Neural progenitor cell (in vitro differentiated cells): Measurements from ENCODE around the gene SETD3. TPM values are rescaled to one million over a fixed set of nuclear protein-coding genes. Genes with fewer than 3 reads are reported as not detected.

Experiments
- DNase-seq: peaks from one replicate; pipeline ENCODE4 v3.0.0-alpha.2; 2016; ENCODE audit warnings: low spot score
- H2AFZ ChIP-seq: fragments of 200-600 bp; sonication (generic); replicated peaks from 2 replicates; pipeline ENCODE4 v1.6.1; 2016; ENCODE audit warnings: antibody characterized with exemption
- H3F3A ChIP-seq: fragments of 200-600 bp; sonication (generic); 2 replicates; pipeline ENCODE4 v1.6.1; 2016; ENCODE audit warnings: antibody characterized with exemption, low read depth
- H3K27ac ChIP-seq: fragments of 200-600 bp; sonication (generic); 2 replicates; pipeline ENCODE4 v1.5.1; 2016; ENCODE audit warnings: mild to moderate bottlenecking
- H3K27me3 ChIP-seq: fragments of 200-600 bp; sonication (generic); 2 replicates; pipeline ENCODE4 v1.6.1; 2016; ENCODE audit warnings: mild to moderate bottlenecking, moderate library complexity
- H3K36me3 ChIP-seq: fragments of 200-600 bp; sonication (generic); 2 replicates; pipeline ENCODE4 v1.5.1; 2016
- H3K4me1 ChIP-seq: fragments of 200-600 bp; sonication (generic); 2 replicates; pipeline ENCODE4 v1.6.1; 2016; ENCODE audit warnings: mixed run types
- H3K4me2 ChIP-seq: fragments of 200-600 bp; sonication (generic); 2 replicates; pipeline ENCODE4 v1.6.1; 2016
- H3K4me3 ChIP-seq: fragments of 200-600 bp; sonication (generic); 2 replicates; pipeline ENCODE4 v1.5.1; 2016
- H3K79me2 ChIP-seq: fragments of 200-600 bp; sonication (generic); 2 replicates; pipeline ENCODE4 v1.6.1; 2016; ENCODE audit warnings: low read depth
- H3K9ac ChIP-seq: fragments of 200-600 bp; sonication (generic); 2 replicates; pipeline ENCODE4 v1.6.1; 2016
- H3K9me3 ChIP-seq: fragments of 200-600 bp; sonication (generic); 2 replicates; pipeline ENCODE4 v1.5.1; 2016; ENCODE audit warnings: low read depth
- H4K20me1 ChIP-seq: fragments of 200-600 bp; sonication (generic); 2 replicates; pipeline ENCODE4 v1.6.1; 2016; ENCODE audit warnings: low read depth
- H3K27ac Mint-ChIP-seq: 3 replicates; pipeline ENCODE4 v1.8.0; 2021; ENCODE audit warnings: mixed read lengths
- H3K27me3 Mint-ChIP-seq: 2 replicates; pipeline ENCODE4 v1.8.0; 2022; ENCODE audit warnings: low read depth, mild to moderate bottlenecking, inconsistent platforms, moderate library complexity, mixed read lengths; ENCODE audit not compliant: insufficient read depth
- H3K36me3 Mint-ChIP-seq: 3 replicates; pipeline ENCODE4 v1.8.0; 2021; ENCODE audit warnings: mixed read lengths
- H3K4me1 Mint-ChIP-seq: 3 replicates; pipeline ENCODE4 v1.8.0; 2021; ENCODE audit warnings: mixed read lengths
- H3K4me3 Mint-ChIP-seq: 3 replicates; pipeline ENCODE4 v1.8.0; 2021; ENCODE audit warnings: mild to moderate bottlenecking, moderate library complexity, mixed read lengths
- H3K9me3 Mint-ChIP-seq: 3 replicates; pipeline ENCODE4 v1.8.0; 2020; ENCODE audit warnings: mixed read lengths
- EZH2 ChIP-seq: fragments of 200-600 bp; sonication (generic); IDR thresholded peaks from 2 replicates; pipeline ENCODE4 v1.6.1; 2017; ENCODE audit warnings: antibody characterized with exemption, mild to moderate bottlenecking, moderate library complexity
- EZH2phosphoT487 ChIP-seq: fragments of 200-600 bp; sonication (generic); IDR thresholded peaks from 2 replicates; pipeline ENCODE4 v1.6.1; 2017; ENCODE audit warnings: antibody characterized with exemption
- total RNA-seq: library from RNA; depleted of rRNA; stranded (reverse); fragments of >200 nt; gene quantifications from 2 replicates; pipeline ENCODE4 v1.2.3, GENCODE V29; 2015; ENCODE audit warnings: low replicate concordance
- TF ChIP-seq, protein P1 (sequence below): fragments of 200-600 bp; sonication (generic); IDR thresholded peaks from 2 replicates; pipeline ENCODE4 v1.5.1; 2017; ENCODE audit warnings: antibody characterized with exemption, mild to moderate bottlenecking

Gene SETD3
- total RNA-seq, 1 donor from 2014 or later, result 68.0 TPM

DNA sequence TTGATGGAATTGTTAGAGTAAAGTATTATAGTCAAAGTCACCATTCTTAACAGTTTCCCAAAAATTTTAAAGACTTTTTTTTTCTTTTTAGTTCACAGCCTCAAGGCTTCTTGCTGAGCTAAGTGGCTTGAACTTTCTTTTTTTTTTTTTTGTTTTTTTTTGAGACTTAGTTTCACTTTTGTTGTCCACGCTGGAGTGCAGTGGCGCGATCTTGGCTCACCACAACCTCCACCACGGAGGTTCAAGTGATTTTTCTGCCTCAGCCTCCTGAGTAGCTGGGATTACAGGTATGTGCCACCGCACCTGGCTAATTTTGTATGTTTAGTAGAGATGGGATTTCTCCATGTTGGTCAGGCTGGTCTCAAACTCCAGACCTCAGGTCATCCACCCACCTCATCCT lies 92.8 kb downstream of the SETD3 start:
- no peaks in the 10 kb centered on the region for H3K36me3 Mint-ChIP-seq
- no peaks in the 10 kb centered on the region for H3K36me3 ChIP-seq
- H3K27me3 ChIP-seq, result no peaks in the 10 kb centered on the region
- H3K4me3 Mint-ChIP-seq, result no peak overlapping the region
- no peak overlapping the region for H3K4me2 ChIP-seq
- no peak overlapping the region for H3K27ac ChIP-seq
- TF ChIP-seq EZH2phosphoT487 (no peak), EZH2 (no peak)
- TF ChIP-seq, protein P1, sequence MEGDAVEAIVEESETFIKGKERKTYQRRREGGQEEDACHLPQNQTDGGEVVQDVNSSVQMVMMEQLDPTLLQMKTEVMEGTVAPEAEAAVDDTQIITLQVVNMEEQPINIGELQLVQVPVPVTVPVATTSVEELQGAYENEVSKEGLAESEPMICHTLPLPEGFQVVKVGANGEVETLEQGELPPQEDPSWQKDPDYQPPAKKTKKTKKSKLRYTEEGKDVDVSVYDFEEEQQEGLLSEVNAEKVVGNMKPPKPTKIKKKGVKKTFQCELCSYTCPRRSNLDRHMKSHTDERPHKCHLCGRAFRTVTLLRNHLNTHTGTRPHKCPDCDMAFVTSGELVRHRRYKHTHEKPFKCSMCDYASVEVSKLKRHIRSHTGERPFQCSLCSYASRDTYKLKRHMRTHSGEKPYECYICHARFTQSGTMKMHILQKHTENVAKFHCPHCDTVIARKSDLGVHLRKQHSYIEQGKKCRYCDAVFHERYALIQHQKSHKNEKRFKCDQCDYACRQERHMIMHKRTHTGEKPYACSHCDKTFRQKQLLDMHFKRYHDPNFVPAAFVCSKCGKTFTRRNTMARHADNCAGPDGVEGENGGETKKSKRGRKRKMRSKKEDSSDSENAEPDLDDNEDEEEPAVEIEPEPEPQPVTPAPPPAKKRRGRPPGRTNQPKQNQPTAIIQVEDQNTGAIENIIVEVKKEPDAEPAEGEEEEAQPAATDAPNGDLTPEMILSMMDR, result no peak
- H3K9me3 Mint-ChIP-seq, result no peaks in the 10 kb centered on the region
- no peak overlapping the region for H3K9ac ChIP-seq
- H3K4me1 ChIP-seq, result no peaks in the 10 kb centered on the region
- H3K4me3 ChIP-seq, result no peak overlapping the region
- H2AFZ ChIP-seq, result no peak overlapping the region
- H3K9me3 ChIP-seq, result no peaks in the 10 kb centered on the region
- H3K27ac Mint-ChIP-seq, result no peak overlapping the region
- no peak for DNase-seq
- no peaks in the 10 kb centered on the region for H3K79me2 ChIP-seq
- no peaks in the 10 kb centered on the region for H4K20me1 ChIP-seq
- H3K4me1 Mint-ChIP-seq, result peaks cover 8% of the 10 kb centered on the region
- H3F3A ChIP-seq, result no peaks in the 10 kb centered on the region
- H3K27me3 Mint-ChIP-seq, result peaks cover 4% of the 10 kb centered on the region

GRCh38 chr14:99384450-99385417 lies 95.9 kb downstream of the SETD3 start:
- Histone ChIP-seq H3K4me2 (no peak overlapping the region), H3K27me3 (no peaks in the 10 kb centered on the region), H3K4me3 (no peak overlapping the region), H3K36me3 (no peaks in the 10 kb centered on the region), H3F3A (no peaks in the 10 kb centered on the region), H3K4me1 (no peaks in the 10 kb centered on the region), H3K27ac (no peak overlapping the region), H4K20me1 (no peaks in the 10 kb centered on the region), H3K79me2 (no peaks in the 10 kb centered on the region), H2AFZ (peak overlapping the region; percentile 82), H3K9ac (no peak overlapping the region), H3K9me3 (no peaks in the 10 kb centered on the region)
- no peak for TF ChIP-seq EZH2
- TF ChIP-seq, protein P1, result no peak
- no peak for TF ChIP-seq EZH2phosphoT487
- Mint-ChIP-seq H3K4me3 (no peak overlapping the region), H3K27ac (no peak overlapping the region), H3K36me3 (no peaks in the 10 kb centered on the region), H3K27me3 (peaks cover 6% of the 10 kb centered on the region), H3K9me3 (no peaks in the 10 kb centered on the region), H3K4me1 (peaks cover 10% of the 10 kb centered on the region)
- DNase-seq, result no peak

DNA sequence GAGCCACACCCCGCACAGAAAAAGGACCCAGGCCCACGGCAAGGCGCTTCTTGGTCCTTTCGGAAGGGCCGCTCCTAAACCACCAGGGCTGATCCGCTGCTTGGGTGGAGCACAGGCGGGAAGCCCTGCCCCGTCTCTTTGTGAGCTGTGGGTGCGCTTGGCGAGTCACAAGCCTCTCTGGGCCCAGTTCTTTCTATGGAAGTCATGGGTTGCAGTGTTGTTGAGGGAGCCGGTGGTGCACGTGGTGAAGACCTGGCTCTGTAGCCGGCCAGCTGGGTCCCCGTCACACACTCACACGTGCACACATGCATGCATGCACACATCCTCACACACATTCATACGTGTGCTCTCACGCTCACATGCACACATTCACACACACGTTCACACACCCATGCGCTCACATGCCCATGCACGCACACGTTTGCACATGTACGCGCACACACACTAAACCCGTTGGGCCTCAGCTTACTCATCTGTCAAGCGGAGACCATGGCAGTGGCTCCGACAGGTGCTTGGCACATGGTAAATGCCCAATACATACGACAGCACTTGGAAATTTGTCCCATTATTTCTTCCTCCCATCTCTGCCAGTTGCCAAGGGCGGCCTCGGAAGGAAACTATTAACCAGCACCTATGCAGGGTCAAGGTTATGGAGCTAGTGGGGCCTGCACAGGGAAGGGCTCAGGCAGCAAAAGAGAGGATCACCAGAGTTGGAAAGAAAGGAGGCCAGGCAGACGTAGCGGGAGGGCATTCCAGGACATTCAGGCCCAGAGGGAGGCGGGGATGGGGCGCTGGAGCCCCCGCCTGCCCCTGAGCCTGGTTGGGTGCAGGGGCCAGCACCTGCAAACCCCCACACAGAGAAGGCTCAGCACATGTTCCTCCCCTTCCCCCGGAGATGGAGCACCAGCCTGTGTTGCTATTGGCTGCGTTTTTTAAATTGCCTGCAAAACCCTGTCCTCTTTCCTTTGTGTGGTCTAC lies 96.9 kb downstream of the SETD3 start:
- H3K4me3 Mint-ChIP-seq, result peak overlapping the region; percentile 21
- H3K9me3 Mint-ChIP-seq, result no peaks in the 10 kb centered on the region
- no peak overlapping the region for H3K4me2 ChIP-seq
- no peaks in the 10 kb centered on the region for H3K27me3 ChIP-seq
- no peak overlapping the region for H3K4me3 ChIP-seq
- no peak for TF ChIP-seq EZH2phosphoT487
- no peak for TF ChIP-seq EZH2
- TF ChIP-seq, protein P1, result no peak
- no peaks in the 10 kb centered on the region for H3F3A ChIP-seq
- no peak for DNase-seq
- peaks cover 6% of the 10 kb centered on the region for H3K27me3 Mint-ChIP-seq
- H3K9me3 ChIP-seq, result no peaks in the 10 kb centered on the region
- H3K4me1 Mint-ChIP-seq, result peaks cover 10% of the 10 kb centered on the region
- peak overlapping the region; percentile 82 for H2AFZ ChIP-seq
- H3K36me3 Mint-ChIP-seq, result no peaks in the 10 kb centered on the region
- H3K9ac ChIP-seq, result no peak overlapping the region
- no peaks in the 10 kb centered on the region for H3K36me3 ChIP-seq
- H3K27ac Mint-ChIP-seq, result no peak overlapping the region
- no peaks in the 10 kb centered on the region for H3K79me2 ChIP-seq
- H4K20me1 ChIP-seq, result no peaks in the 10 kb centered on the region
- H3K4me1 ChIP-seq, result no peaks in the 10 kb centered on the region
- H3K27ac ChIP-seq, result no peak overlapping the region
